Measurements from ENCODE around the gene SIX2.

GRCh38 chr2:44980751-44981713 lies 28.2 kb downstream of the SIX2 start:
- no peak for TF ChIP-seq CTCF (IDR thresholded peaks at IDR 0.05; ENCODE audit: insufficient read depth, low read depth, low read length)
- TF ChIP-seq EZH2 (IDR thresholded peaks at IDR 0.05; ENCODE audit: insufficient read depth, low read length): no peak
